PC-3 (cell line): ENCODE results near the gene CUEDC1. TPM values are rescaled to one million over a fixed set of nuclear protein-coding genes. Genes with fewer than 3 reads are reported as not detected.

ENCODE experiments used
- ATAC-seq: fragments of 200-7000 bp; cut with Tn5 transposase; 2 replicates; pipeline ENCODE4 v1.9.1; 2020; ENCODE audit warnings: mild to moderate bottlenecking, moderate library complexity
- BruUV-seq: library from RNA; stranded (reverse); fragments of 400-500 nt; replicated peaks from 2 replicates; lab custom pipeline; 2021; lab: Mats Ljungman, UMichigan
- CTCF ChIA-PET: fragments of 300-600 bp; sonication (Branson Sonifier 250); formaldehyde crosslinking; loops from one replicate; lab custom pipeline; 2022; ENCODE audit warnings: antibody characterized with exemption; lab: Charles Lee
- POLR2A ChIA-PET: fragments of 300-600 bp; sonication (Branson Sonifier 250); formaldehyde crosslinking; loops from one replicate; lab custom pipeline; 2022; ENCODE audit warnings: antibody characterized with exemption; ENCODE audit not compliant: unreplicated experiment; lab: Charles Lee
- DNase-seq: peaks from one replicate; pipeline ENCODE4 v3.0.0-alpha.2; 2015
- H2AFZ ChIP-seq: fragments of 300-600 bp; sonication (generic); 2 replicates; pipeline ENCODE4 v1.6.0; 2016; ENCODE audit warnings: antibody characterized with exemption, low read length
- H3F3A ChIP-seq: fragments of 300-600 bp; sonication (generic); one replicate; pipeline ENCODE4 v1.6.0; 2017; ENCODE audit warnings: antibody characterized with exemption, low read length, control low read depth, mild to moderate bottlenecking; ENCODE audit not compliant: unreplicated experiment
- H3K27ac ChIP-seq: fragments of 300-600 bp; sonication (generic); 2 replicates; pipeline ENCODE4 v1.5.1; 2016; ENCODE audit warnings: mild to moderate bottlenecking, low read length
- H3K27me3 ChIP-seq: fragments of 300-600 bp; sonication (generic); 2 replicates; pipeline ENCODE4 v1.6.1; 2016; ENCODE audit warnings: low read length, mixed read lengths
- H3K36me3 ChIP-seq: fragments of 300-600 bp; sonication (generic); 2 replicates; pipeline ENCODE4 v1.6.1; 2016; ENCODE audit warnings: low read depth, mixed run types, low read length, mixed read lengths
- H3K4me1 ChIP-seq: fragments of 300-600 bp; sonication (generic); 2 replicates; pipeline ENCODE4 v1.5.1; 2016; ENCODE audit warnings: low read length; ENCODE audit not compliant: insufficient read depth
- H3K4me2 ChIP-seq: fragments of 300-600 bp; sonication (generic); 2 replicates; pipeline ENCODE4 v1.6.0; 2016; ENCODE audit warnings: low read length
- H3K4me3 ChIP-seq: fragments of 300-600 bp; sonication (generic); 2 replicates; pipeline ENCODE4 v1.5.1; 2016; ENCODE audit warnings: mild to moderate bottlenecking, low read length, mixed read lengths
- H3K79me2 ChIP-seq: fragments of 300-600 bp; sonication (generic); 2 replicates; pipeline ENCODE4 v1.6.1; 2017; ENCODE audit warnings: low read length, mixed read lengths
- H3K9ac ChIP-seq: fragments of 300-600 bp; sonication (generic); 2 replicates; pipeline ENCODE4 v1.6.0; 2016; ENCODE audit warnings: mild to moderate bottlenecking, low read length
- H3K9me2 ChIP-seq: fragments of 300-600 bp; sonication (generic); replicated peaks from 2 replicates; pipeline ENCODE4 v1.6.1; 2016; ENCODE audit warnings: mixed run types, low read length, mixed read lengths
- H3K9me3 ChIP-seq: fragments of 300-600 bp; sonication (generic); 2 replicates; pipeline ENCODE4 v1.6.1; 2016; ENCODE audit warnings: low read length, mixed read lengths
- H4K20me1 ChIP-seq: fragments of 300-600 bp; sonication (generic); 2 replicates; pipeline ENCODE4 v1.6.1; 2016; ENCODE audit warnings: low read length, mixed read lengths
- EZH2 ChIP-seq: fragments of 300-600 bp; sonication (generic); IDR thresholded peaks from one replicate; pipeline ENCODE4 v1.6.1; 2017; ENCODE audit warnings: antibody characterized with exemption, mild to moderate bottlenecking, low read length; ENCODE audit not compliant: unreplicated experiment
- EZH2phosphoT487 ChIP-seq: fragments of 300-600 bp; sonication (generic); IDR thresholded peaks from 2 replicates; pipeline ENCODE4 v1.6.1; 2018; ENCODE audit warnings: mild to moderate bottlenecking, antibody characterized with exemption, low read length, borderline replicate concordance
- intact Hi-C: fragments of 100-400 bp; cut with micrococcal nuclease; formaldehyde crosslinking; loops from 2 replicates; pipeline ENCODE4 v1.9.0; 2023
- total RNA-seq: library from RNA; depleted of rRNA; stranded (reverse); fragments of >200 nt; gene quantifications from 2 replicates; pipeline ENCODE4 v1.2.3, GENCODE V29; 2014
- TF ChIP-seq, protein P1 (sequence below): fragments of 300-600 bp; sonication (generic); conservative IDR thresholded peaks from 2 replicates; pipeline ENCODE4 v1.5.1; 2017; ENCODE audit warnings: antibody characterized with exemption, low read depth, mild to moderate bottlenecking, low read length

Gene CUEDC1
- total RNA-seq, 1 experiment from 2014 or later: 31.6 TPM

GRCh38 chr17:57965521-57966160 lies 10.4 kb upstream of the CUEDC1 start:
- peaks cover 4% of the 10 kb centered on the region for H3F3A ChIP-seq
- H3K4me1 ChIP-seq: no peaks in the 10 kb centered on the region
- ATAC-seq (no peak), DNase-seq (no peak)
- no peaks in the 10 kb centered on the region for H3K9me2 ChIP-seq
- H3K79me2 ChIP-seq: no peaks in the 10 kb centered on the region
- no peaks in the 10 kb centered on the region for H3K9me3 ChIP-seq
- no TSS peak for BruUV-seq
- no peak overlapping the region for H3K27ac ChIP-seq
- ChIA-PET POLR2A (no interaction called here), CTCF (interaction anchor here (0.6 kb wide), 1 partner anchor 20 kb away, joined by 3 read pairs; no protein-coding TSS in a partner anchor)
- no peaks in the 10 kb centered on the region for H4K20me1 ChIP-seq
- H3K27me3 ChIP-seq: no peaks in the 10 kb centered on the region
- no peak overlapping the region for H3K4me3 ChIP-seq
- TF ChIP-seq EZH2phosphoT487 (no peak), EZH2 (no peak)
- TF ChIP-seq, protein P1, sequence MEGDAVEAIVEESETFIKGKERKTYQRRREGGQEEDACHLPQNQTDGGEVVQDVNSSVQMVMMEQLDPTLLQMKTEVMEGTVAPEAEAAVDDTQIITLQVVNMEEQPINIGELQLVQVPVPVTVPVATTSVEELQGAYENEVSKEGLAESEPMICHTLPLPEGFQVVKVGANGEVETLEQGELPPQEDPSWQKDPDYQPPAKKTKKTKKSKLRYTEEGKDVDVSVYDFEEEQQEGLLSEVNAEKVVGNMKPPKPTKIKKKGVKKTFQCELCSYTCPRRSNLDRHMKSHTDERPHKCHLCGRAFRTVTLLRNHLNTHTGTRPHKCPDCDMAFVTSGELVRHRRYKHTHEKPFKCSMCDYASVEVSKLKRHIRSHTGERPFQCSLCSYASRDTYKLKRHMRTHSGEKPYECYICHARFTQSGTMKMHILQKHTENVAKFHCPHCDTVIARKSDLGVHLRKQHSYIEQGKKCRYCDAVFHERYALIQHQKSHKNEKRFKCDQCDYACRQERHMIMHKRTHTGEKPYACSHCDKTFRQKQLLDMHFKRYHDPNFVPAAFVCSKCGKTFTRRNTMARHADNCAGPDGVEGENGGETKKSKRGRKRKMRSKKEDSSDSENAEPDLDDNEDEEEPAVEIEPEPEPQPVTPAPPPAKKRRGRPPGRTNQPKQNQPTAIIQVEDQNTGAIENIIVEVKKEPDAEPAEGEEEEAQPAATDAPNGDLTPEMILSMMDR: no peak
- no peak overlapping the region for H3K4me2 ChIP-seq
- intact Hi-C loops: no loop called here
- H3K9ac ChIP-seq: no peak overlapping the region
- no peaks in the 10 kb centered on the region for H3K36me3 ChIP-seq
- H2AFZ ChIP-seq: no peak overlapping the region

DNA sequence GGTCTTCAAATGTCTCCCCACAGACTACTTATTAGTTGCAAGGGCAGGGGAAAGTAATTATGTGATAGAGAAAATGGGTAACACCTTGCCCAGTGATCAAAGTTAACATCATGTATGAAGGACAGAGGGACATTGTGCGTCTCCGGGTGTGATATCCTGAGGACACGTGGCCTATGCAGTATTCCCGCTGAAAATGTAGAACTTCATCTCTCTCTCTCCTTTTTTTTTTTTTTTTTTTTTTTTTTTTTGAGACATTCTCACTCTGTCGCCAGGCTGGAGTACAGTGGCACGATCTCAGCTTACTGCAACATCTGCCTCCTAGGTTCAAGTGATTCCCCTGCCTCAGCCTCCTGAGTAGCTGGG lies 7.9 kb upstream of the CUEDC1 start:
- no peak for DNase-seq
- CTCF ChIA-PET: no interaction called here
- no peaks in the 10 kb centered on the region for H3K27me3 ChIP-seq
- H3K4me2 ChIP-seq: no peak overlapping the region
- intact Hi-C loops: no loop called here
- no peaks in the 10 kb centered on the region for H3K4me1 ChIP-seq
- H2AFZ ChIP-seq: no peak overlapping the region
- no peaks in the 10 kb centered on the region for H3K79me2 ChIP-seq
- no TSS peak for BruUV-seq
- H3F3A ChIP-seq: no peaks in the 10 kb centered on the region
- H3K9ac ChIP-seq: no peak overlapping the region
- H4K20me1 ChIP-seq: no peaks in the 10 kb centered on the region
- H3K36me3 ChIP-seq: no peaks in the 10 kb centered on the region
- H3K9me2 ChIP-seq: no peaks in the 10 kb centered on the region
- POLR2A ChIA-PET: no interaction called here
- H3K9me3 ChIP-seq: no peaks in the 10 kb centered on the region
- TF ChIP-seq, protein P1: no peak
- no peak for TF ChIP-seq EZH2phosphoT487
- no peak for TF ChIP-seq EZH2
- ATAC-seq: no peak
- no peak overlapping the region for H3K27ac ChIP-seq
- no peak overlapping the region for H3K4me3 ChIP-seq
